Endothelial cell of hepatic sinusoid (primary cell): ENCODE measurements around the gene ANTXR2.
"Not testable (repeated sequence)": the region's sequence is repeated elsewhere in the genome, so short reads cannot be mapped to it uniquely, and the experiment has no call there.

ENCODE experiments used
- in situ Hi-C: cut with HindIII; loops from 2 replicates; pipeline ENCODE4 v1.10.0; 2017; ENCODE audit warnings: low sequenced_read_pairs

ANTXR2 gene

GRCh38 chr4:79993476-79993875 lies 79.6 kb downstream of the ANTXR2 start:
- in situ Hi-C loops, result no loop called here

- in situ Hi-C loops, result no loop called here
These were observed 81.4 kb downstream of the ANTXR2 start for GRCh38 chr4:79991601-79992000.

GRCh38 chr4:79991100-79991499 lies 81.9 kb downstream of the ANTXR2 start:
- in situ Hi-C loops, result not testable (repeated sequence)

DNA sequence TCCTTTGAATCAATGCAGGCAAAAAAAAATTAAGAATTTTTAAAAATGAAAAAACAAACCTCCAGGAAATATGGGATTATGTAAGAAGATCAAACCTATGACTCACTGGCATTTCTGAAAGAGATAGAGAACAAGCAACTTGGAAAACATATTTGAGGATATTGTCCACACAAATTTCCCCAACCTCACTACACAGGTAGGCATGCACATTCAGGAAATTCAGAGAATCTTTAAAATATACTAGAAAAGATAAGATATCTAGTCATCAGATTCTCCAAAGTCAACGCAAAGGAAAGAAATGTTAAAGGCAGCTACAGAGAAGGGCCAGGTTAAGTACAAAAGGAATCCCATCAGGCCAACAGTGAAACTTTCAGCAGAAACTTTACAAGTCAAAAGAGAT lies 85.6 kb downstream of the ANTXR2 start:
- in situ Hi-C loops, result loop anchor here (10.0 kb wide), 1 partner anchor 63 kb away; no protein-coding TSS in a partner anchor

DNA sequence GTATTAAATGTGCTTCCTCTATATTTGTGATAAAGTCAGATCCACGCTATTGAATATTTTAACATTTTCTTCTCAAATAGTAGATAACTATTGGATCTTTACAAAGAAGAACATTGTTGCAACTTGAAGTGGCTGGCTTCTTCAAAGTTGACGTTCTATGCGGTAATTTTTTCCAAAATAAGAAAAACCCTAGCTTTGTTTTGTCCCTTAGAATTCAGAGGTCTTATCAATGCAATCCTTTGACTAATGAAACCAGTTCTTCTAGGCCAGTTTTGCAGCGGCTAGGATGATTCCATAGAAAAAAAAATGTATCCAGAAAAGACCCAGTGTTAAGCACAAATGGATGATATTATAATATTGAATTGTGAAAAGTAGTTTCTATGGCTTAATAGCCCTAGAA lies 89.6 kb downstream of the ANTXR2 start:
- in situ Hi-C loops, result loop anchor here (5.0 to 10.0 kb wide), 2 partner anchors 39 to 59 kb away; no protein-coding TSS in a partner anchor

GRCh38 chr4:79982601-79983322 lies 90.3 kb downstream of the ANTXR2 start:
- in situ Hi-C loops, result loop anchor here (5.0 to 10.0 kb wide), 2 partner anchors 40 to 58 kb away; no protein-coding TSS in a partner anchor

DNA sequence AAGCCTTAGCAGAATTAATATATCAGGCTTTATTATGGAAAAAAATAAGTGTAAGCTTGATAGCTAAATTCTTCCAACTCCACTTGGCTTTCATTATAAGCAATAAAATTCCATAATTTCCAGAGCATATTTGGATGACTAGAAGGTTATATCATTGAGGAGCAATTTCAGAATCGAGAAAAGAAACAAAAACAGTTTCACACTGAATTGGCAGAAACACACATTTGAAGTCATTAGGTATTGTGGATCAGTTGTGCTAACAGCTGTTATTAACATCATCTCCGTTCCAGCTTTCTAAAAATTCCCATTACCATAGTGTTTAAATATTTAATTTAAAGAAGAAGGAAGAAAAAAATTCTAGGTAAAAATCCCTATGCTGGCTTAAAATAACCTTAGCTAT lies 92.6 kb downstream of the ANTXR2 start:
- in situ Hi-C loops, result loop anchor here (5.0 to 10.0 kb wide), 2 partner anchors 42 to 56 kb away; no protein-coding TSS in a partner anchor

- in situ Hi-C loops, result loop anchor here (5.0 to 10.0 kb wide), 2 partner anchors 42 to 55 kb away; no protein-coding TSS in a partner anchor
These were observed 93.1 kb downstream of the ANTXR2 start for GRCh38 chr4:79979785-79980437.

DNA sequence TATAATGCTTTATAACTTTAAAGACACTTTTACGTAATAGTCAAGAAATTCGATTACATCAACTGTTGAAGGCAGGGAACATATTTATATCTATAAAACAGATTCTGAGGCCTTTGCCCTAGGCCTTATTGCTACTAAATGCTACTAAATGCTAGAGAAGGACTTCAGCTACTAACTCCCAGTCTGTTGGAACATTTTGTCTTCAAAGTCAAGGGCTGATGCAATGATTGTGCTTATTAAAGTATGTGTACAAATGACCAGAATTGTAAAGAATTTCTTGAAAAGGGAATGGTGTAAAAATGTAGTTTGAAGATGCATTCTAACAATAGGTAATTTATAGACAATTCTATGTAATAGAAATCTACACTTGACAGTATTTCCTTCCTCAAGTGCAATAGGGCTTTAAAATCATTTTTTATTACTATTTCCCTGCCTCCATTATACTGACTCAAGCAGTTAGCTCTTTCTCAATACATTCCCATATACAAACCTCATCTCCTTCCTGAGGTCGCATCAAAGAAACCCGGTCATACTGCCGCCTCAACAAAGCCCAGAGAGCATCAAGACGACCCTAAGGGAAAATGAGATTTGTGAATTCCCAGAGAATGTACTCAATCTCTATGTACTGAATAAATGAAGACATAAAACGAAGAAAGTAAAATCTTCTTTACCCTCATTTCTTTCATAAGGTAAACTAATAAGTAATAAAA lies 95.7 kb downstream of the ANTXR2 start:
- in situ Hi-C loops, result no loop called here

- in situ Hi-C loops, result no loop called here
These were observed 108.4 kb downstream of the ANTXR2 start for GRCh38 chr4:79964400-79965211.

GRCh38 chr4:79964020-79964399 lies 109.0 kb downstream of the ANTXR2 start:
- in situ Hi-C loops, result no loop called here

DNA sequence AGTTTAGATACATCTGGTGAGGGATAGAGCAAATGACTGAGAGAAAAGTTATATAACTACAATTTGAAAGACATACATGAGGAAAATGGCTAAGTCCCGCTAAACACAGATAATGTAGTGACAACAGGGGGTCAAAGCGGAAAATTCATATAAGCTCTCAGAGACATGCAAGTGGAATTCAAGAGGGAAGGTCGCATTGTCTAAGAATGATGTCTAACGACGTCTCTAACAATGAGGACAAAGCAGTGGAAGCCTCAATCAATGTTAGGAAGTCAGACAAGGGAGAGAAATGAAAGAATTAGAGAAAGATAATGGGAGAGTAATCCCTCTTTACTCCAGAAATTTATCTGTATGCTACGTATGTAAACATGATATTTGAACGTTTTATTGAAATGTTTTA lies 113.4 kb downstream of the ANTXR2 start:
- in situ Hi-C loops, result no loop called here

DNA sequence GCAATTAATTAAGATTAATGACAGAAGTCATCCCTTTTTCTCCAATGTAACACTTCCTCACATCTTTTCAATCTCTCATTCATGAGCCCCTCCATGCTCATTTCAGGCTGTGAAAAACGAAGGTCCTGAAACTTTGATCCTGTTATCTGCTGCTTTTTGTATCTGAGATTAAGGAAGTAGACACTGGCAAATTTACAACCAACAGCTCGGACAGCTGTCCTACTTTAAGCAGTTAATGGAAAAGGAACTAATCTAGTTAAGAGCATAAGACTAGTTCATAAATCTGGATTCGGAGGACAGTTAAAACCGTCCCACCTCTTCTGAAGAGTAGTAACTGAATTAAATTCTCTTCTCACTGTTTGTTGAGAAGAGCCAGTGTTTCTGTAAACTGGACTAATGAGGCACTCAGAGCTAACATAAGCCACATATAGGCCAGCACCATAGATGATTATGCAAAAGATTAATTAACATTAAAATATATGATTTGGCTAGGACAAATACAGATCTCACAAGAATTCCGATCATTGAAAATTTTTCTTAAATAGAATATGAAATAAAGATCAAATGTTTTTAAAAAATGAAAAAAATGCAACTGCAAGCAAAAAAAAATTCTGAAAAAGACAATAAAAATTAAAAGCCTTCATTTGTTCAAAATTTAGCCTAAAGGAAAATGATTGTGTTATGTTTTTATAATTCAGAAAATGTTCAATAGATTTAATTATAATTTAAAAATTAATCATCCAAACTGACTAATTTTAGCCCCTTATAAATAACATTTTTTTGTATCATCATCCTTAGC lies 114.4 kb downstream of the ANTXR2 start:
- in situ Hi-C loops, result no loop called here

DNA sequence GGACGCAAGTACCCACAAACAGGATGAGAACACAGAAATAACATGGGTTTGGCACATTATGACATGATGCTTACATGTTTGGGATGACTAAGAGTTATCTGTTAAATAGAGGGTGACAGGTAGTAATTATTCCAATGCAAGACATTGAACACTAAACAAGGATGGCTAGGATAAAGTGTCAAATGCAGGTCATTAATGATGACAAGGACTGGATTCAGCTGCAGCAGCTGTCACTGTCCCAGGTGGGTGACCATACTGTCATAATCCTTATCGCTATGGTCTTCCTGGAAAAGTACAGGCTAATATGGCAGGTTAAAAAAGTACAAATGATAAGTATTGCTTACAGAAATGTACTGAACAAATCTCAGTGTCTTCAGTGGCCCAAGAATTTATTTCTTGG lies 123.9 kb downstream of the ANTXR2 start:
- in situ Hi-C loops, result no loop called here

DNA sequence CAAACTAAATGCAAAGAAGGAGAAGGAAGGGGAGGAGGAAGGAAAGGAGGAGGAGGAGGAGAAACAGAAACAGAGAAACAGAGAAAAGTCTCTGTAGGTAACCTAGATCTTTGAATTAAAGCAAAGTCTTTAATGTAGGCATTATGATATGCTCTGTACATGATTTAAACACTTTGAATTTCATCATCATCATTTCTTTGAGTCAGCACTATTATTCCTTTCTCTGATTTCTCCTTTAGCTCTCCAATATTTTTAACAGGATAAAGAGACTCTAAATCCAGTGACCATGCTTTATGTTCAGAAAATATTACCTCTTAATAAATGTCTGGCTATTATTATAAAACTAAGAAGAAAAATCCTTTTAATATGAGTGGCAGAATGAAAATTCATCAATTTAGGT lies 124.3 kb downstream of the ANTXR2 start:
- in situ Hi-C loops, result no loop called here

- in situ Hi-C loops, result no loop called here
These were observed 124.8 kb downstream of the ANTXR2 start for GRCh38 chr4:79948261-79948660.

DNA sequence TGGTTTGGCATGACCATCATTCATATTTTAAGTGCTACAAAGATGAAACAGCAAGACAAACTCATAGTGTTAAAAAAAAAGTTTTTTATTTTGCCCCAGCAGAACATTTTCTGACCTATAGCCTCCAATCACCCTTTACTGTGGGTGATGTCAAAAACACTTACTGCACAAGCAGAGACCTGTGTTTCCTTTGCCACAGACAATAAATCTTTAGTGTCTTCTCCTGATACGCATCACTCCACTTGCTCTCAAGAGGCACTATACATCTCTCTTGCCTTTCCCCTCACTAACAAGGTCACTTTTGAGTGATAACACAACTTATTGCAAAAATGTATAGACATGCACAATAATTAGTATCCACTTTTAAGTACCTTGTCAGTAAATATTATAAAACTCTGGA lies 125.6 kb downstream of the ANTXR2 start:
- in situ Hi-C loops, result no loop called here

- in situ Hi-C loops, result loop anchor here (5.0 kb wide), 1 partner anchor 87 kb away; no protein-coding TSS in a partner anchor
These were observed 137.8 kb downstream of the ANTXR2 start for GRCh38 chr4:79935274-79935673.

- in situ Hi-C loops, result loop anchor here (5.0 kb wide), 1 partner anchor 88 kb away; no protein-coding TSS in a partner anchor
These were observed 138.4 kb downstream of the ANTXR2 start for GRCh38 chr4:79934660-79935059.

DNA sequence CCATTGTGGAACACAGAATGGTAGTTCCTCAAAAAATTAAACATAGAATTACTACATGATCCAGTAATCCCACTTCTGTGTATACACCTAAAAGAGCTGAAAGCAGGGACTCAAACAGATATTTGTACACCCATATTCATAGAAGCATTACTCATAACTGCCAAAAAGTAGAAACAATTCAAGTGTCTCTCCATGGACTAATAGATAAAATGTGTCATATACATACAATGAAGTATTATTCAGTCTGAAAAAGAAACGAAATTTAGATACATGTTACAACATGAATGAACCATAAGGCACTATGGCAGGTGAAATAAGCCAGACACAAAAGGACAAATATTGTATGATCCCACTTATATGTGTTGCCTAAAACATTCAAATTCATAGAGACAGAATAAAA lies 145.1 kb downstream of the ANTXR2 start:
- in situ Hi-C loops, result loop anchor here (10.0 kb wide), 1 partner anchor 57 kb away; no protein-coding TSS in a partner anchor
